HG03457 (cell line): Measurements from ENCODE around the gene NEK5.
"Not testable (repeated sequence)": the region's sequence is repeated elsewhere in the genome, so short reads cannot be mapped to it uniquely, and the experiment has no call there.

Experiments
- ATAC-seq: cut with Tn5 transposase; IDR thresholded peaks from one replicate; pipeline ENCODE4 v1.9.1; 2021; ENCODE audit warnings: moderate number of reproducible peaks; ENCODE audit not compliant: unreplicated experiment

Gene NEK5

GRCh38 chr13:52084981-52085380, 43.9 kb downstream of the NEK5 start:
- not testable (repeated sequence) for ATAC-seq

- no peak for ATAC-seq
Measured at GRCh38 chr13:52082601-52083000, 46.3 kb downstream of the NEK5 start.

GRCh38 chr13:52079891-52080290, 49.0 kb downstream of the NEK5 start:
- ATAC-seq: not testable (repeated sequence)

GRCh38 chr13:52070929-52071523, 57.8 kb downstream of the NEK5 start:
- ATAC-seq: no peak

GRCh38 chr13:52067237-52067636, 61.6 kb downstream of the NEK5 start:
- no peak for ATAC-seq

DNA sequence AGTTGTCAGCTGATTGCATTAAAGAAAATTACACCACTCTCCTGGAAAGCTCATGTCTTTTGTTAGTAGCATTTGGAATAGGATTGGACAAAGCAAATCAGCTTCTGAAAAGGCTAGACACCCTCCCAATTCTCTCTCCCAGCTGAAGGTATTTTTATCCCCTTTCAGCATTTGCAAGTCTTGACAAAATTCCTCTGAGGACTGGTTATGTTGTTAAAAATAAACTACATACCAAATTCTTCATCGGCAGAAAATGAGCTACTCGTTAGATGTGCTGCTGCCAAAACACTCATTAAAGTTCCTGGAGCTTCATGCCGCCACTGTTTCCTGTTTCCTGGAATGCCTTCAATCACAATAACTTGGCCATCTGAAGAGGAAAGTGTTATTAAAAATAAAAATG, 67.3 kb downstream of the NEK5 start:
- no peak for ATAC-seq

- ATAC-seq: not testable (repeated sequence)
Measured at GRCh38 chr13:52061064-52061463, 67.8 kb downstream of the NEK5 start.

GRCh38 chr13:52053460-52053859, 75.4 kb downstream of the NEK5 start:
- ATAC-seq: no peak

DNA sequence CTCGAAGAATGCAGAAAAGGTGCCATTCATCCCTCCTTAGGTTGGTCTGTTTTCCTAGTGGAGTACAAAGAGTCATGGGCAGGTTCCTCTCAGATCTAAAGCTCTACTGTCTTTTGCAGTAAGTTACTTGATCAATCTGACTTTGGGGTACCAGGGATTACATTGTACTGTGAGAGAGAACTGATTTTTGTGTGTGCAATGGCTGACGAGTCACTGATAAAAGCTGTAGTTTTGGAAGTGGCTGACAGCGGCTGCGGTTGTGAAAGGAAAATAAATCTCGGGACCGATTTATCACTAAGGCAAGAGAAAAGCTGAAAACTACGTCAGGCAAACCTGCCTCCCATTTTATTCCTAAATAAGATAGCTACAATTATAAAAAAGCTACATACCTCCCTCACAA, 77.5 kb downstream of the NEK5 start:
- ATAC-seq: no peak

DNA sequence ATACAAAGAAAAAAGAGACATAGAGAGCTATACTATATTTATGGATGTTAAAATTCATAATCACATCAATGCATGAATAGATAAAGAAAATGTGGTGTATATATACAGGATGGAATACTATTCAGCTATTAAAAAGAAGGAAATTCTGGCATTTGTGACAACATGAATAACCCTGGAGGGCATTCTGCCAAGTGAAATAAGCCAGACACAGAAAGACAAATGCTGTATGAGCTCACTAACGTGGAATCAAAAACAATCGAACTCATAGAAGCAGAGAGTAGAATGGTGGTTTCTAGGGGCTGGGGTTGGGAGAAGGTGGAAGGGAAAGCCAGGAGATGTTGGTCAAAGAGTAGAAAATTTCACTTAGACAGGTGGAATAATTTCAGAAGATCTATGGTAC, 80.4 kb downstream of the NEK5 start:
- ATAC-seq: no peak

GRCh38 chr13:52047463-52047862, 81.4 kb downstream of the NEK5 start:
- ATAC-seq: no peak

- no peak for ATAC-seq
Measured at GRCh38 chr13:52043675-52044074, 85.2 kb downstream of the NEK5 start.

DNA sequence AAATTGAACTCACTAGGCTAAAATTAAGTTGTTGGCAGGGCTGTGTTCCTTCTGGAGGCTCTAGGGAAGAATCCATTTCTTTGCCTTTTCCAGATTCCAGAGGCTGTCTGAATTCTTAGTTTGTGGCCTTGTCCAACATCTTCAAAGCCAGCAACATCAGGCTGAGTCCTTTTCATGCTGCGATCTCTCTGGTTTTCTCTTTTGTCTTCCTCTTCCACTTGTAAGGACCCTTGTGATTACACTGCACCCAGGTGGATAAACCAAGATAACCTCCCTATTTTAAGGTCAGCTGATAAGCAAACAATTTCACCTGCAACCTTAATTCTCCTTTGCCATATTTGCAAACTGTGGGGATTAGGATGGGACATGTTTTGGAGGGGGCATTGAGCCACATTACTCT, 92.8 kb downstream of the NEK5 start:
- no peak for ATAC-seq

DNA sequence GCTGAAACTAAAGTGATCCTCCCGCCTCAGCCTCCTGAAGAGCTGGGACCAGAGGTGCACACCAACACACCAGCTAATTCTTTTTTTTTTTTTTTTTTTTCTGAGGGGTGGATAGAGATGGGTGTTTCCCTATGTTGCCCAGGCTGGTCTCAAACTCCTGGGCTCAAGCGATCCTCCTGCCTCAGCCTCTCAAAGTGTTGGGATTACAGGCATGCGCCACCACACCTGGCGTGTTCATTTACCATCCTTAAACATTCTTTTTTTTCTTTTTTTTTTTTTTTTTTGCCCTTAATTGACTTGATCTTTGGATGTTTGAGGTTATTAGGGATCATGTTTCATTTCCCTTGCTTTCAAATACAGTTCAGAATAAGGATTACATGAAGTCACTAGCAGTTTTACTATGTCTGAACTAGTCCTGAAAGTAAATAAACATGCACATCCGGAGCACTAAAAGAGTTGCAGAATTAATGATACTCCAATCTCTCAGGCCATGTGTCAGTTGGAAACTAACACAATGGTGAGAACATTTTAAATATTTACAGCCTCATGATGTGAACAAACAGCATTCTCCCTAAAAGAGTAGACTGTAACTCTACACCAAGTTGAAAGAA, 94.2 kb downstream of the NEK5 start:
- no peak for ATAC-seq

GRCh38 chr13:52033039-52033438, 95.8 kb downstream of the NEK5 start:
- no peak for ATAC-seq

GRCh38 chr13:52030401-52030800, 98.5 kb downstream of the NEK5 start:
- not testable (repeated sequence) for ATAC-seq

DNA sequence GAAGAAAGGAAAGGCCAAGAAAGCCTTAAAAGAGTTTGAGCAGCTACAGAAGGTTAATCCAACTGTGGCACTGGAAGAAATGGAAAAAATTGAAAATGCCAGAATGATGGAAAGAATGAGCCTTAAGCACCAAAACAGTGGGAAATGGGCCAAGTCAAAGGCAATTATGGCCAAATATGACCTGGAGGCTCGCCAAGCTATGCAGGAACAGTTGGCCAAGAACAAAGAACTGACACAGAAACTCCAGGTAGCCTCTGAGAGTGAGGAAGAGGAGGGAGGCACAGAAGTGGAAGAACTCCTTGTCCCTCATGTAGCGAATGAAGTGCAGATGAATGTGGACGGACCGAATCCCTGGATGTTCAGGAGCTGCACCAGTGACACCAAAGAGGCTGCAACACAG, 99.3 kb downstream of the NEK5 start:
- ATAC-seq: no peak

DNA sequence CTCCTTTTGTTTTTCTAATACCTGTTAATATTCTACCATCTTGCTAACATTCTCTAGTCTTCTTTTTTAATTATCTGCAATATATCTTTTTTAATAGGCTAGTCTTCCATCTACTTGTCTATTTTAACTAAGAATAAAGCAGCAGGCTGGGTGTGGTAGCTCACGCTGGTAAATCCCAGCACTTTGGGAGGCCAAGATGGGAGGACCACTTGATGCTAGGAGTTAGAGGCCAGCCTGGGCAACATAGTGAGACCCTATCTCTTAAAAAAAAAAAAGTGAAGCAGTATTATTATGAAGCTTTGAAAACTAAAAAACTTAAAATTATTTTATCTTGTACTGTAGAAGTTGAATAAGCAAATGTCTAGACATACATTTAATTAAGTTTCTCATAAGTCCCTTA, 101.0 kb downstream of the NEK5 start:
- no peak for ATAC-seq

DNA sequence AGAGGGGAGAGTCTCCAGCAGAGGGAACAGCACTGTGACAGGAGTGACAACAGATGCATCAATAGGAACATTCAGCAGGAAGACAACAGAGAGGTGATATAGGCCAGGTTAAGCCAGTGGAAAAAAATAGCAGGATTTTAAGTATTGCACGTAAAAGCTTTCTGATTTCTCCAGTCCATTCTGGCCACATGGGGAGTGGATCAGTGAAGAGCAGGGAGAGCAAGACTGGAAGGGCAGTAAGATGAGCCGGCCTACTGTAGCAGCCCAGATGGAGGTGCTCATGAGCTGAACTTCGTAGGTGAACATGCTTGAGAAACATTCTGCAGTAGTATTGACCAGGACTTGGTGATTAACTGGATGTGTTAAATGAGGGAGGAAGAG, 102.6 kb downstream of the NEK5 start:
- ATAC-seq: no peak

DNA sequence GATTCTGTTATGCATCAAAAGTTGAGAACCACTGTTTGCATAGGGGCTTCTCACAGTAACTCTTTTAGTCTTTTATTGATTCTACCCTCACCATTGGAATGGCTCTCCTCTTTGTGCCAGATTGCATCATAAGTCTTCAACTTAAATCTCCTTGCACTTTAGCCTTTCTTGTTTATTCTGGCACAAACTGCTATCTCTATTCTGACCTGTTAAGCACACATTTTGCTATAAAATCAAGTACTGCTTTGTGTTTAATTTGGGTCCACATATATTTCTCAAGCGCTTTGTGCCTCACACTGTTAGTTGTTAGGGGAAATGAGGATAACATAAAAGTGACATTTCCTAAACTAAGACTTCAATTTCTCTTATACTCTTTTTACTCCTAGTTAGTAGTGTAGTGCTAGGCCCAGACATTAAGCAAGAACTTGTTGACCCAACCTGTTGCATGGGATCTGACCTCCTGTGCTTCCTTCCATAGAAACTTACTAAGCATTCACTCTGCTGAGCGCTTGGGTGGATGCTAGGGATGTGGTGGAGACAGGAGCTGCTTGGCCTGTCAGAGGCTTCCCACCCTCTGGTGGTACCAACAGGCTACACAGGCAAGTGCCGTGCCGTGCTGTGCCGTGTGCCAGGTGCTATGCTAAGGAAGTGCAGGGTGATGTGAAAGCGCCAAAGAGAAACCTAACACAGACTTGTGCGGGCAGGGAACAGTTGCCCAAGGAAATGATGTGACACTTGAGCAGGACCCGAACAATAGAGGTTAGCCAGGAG, 103.2 kb downstream of the NEK5 start:
- ATAC-seq: no peak

DNA sequence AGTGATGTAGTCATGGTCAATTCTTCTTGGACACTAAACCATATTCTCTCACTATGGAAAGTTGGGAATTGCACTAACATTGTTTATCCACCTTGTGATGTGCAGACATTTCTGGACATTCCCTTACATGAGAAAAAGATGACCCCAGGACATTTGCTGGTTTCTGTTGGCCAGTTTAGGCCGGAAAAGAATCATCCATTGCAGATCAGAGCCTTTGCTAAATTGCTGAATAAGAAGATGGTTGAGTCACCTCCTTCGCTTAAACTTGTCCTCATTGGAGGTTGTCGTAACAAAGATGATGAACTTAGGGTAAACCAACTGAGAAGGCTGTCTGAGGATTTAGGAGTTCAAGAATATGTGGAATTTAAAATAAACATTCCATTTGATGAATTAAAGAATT, 104.4 kb downstream of the NEK5 start, which contains the start of gene UTP14C:
TSS of gene UTP14C (plus strand) at position 211 of the 400 bp plus-strand sequence. CDS start 4,114 bp downstream, outside the sequence.
- no peak for ATAC-seq

DNA sequence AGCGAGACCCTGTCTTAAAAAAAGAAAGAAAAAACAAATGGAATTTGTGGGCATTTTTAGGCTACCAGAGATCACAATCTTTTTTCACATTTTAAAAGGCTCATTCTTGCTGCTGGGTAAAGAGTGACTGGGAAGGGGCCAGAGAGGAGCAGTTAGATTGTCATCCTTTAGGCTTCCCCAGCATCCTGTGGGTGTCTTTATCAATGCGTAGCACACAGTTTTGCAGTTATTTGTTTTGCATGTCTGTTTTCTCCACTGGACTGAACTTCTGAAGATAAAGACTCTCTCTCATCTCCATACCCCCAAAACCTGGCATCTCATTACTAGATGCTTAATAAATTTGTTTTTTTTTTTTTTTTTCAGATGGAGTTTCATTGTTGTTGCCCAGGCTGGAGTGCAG, 106.5 kb downstream of the NEK5 start:
- no peak for ATAC-seq
